WI38 (cell line): ENCODE measurements around the gene NOP10.

ENCODE experiments used
- H3K4me3 ChIP-seq: 2 replicates; pipeline ENCODE4 v1.5.1; 2011; ENCODE audit warnings: low read depth, mild to moderate bottlenecking, control low read depth, low read length
- CTCF ChIP-seq: IDR thresholded peaks from 2 replicates; pipeline ENCODE4 v1.5.1; 2012; ENCODE audit warnings: low read depth, mild to moderate bottlenecking, control low read depth, low read length

Gene NOP10

GRCh38 chr15:34341381-34342212 is 1.3 kb downstream of the NOP10 start:
- H3K4me3 ChIP-seq: peak overlapping the region; percentile 91
- TF ChIP-seq CTCF: no peak

GRCh38 chr15:34339946-34340345 is 3.0 kb downstream of the NOP10 start:
- no peak overlapping the region for H3K4me3 ChIP-seq
- no peak for TF ChIP-seq CTCF

GRCh38 chr15:34338347-34338746 is 4.6 kb downstream of the NOP10 start:
- H3K4me3 ChIP-seq: peak overlapping the region; percentile 84; the same call in 1 of the 2 replicates
- TF ChIP-seq CTCF: no peak

GRCh38 chr15:34337557-34338306 is 5.2 kb downstream of the NOP10 start, which contains the start of gene SLC12A6:
Gene SLC12A6 (minus strand): TSS chr15:34337781. CDS start chr15:34336680, 1,101 bp downstream.
- H3K4me3 ChIP-seq: peak within 1 kb of the TSS; percentile 84

GRCh38 chr15:34336991-34337556 is 5.9 kb downstream of the NOP10 start:
- TF ChIP-seq CTCF: no peak
- peak overlapping the region; percentile 84 for H3K4me3 ChIP-seq

More at GRCh38 chr15:34337557-34338306, 5.2 kb downstream of the NOP10 start, which contains the start of gene SLC12A6:
- TF ChIP-seq CTCF: no peak

- peak overlapping the region; percentile 84 for H3K4me3 ChIP-seq
- TF ChIP-seq CTCF: no peak
Observed at GRCh38 chr15:34336231-34336990, 6.5 kb downstream of the NOP10 start.
